Measurements from ENCODE around the gene MEPCE.

- TF ChIP-seq CTCF (conservative IDR thresholded peaks at IDR 0.05) (no peak), ZFX (IDR thresholded peaks at IDR 0.05) (no peak)
Observed at GRCh38 chr7:100467638-100468373, 38.2 kb downstream of the MEPCE start.
